Mammary epithelial cell (primary cell): Measurements from ENCODE around the gene ENPP7.

Experiments used
- EZH2 ChIP-seq: IDR thresholded peaks from 2 replicates; pipeline ENCODE4 v1.6.1; 2012; ENCODE audit warnings: low read length, inconsistent platforms, borderline replicate concordance
- TF ChIP-seq, protein P1 (sequence below), 2 donors: IDR thresholded peaks in 1 of 2; conservative IDR thresholded peaks in 1 of 2; 2 replicates each; pipeline ENCODE4 v1.5.1; 2011 to 2012; ENCODE audit warnings: inconsistent platforms in 2 of 2, low read length in 2 of 2, mild to moderate bottlenecking in 2 of 2, control low read depth in 1 of 2, low read depth in 1 of 2; ENCODE audit not compliant: insufficient read depth in 1 of 2; ENCODE audit errors: extremely low read depth in 1 of 2

DNA sequence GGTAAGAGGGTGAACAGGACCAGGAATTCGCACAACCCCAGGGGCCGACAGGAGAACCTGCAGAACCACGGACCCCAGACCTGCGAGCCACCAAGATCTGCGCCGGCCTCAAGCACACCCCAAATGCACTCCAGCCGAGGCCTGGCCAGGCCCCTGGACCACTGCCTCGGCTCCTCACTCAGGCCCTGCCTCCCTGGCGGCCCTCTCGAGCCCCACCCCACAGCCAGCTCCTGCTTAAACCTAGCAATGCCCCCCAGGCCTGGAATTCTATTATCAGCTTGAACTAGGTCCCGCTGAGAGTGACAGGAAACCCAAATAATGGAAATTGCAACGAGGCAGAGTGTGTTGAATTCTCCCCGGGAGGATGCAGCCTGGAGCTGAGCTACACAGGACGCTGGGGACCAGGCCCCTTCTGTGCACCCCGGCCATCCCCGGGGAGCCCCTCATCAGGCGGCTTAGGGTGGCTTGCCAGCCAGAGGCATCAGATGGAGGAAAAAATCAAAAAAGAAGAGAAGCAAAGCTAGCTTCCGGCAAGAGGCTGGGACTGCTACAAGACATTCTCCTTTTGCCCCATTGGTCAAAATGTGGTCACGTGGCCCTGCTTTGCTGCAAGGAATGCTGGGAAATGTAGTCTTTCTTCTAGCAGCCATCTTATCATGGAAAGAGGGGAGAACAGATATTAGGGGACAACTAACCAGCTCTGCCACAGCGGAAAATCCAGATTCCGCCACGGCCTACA is 2.4 kb upstream of the ENPP7 start:
- TF ChIP-seq, protein P1, sequence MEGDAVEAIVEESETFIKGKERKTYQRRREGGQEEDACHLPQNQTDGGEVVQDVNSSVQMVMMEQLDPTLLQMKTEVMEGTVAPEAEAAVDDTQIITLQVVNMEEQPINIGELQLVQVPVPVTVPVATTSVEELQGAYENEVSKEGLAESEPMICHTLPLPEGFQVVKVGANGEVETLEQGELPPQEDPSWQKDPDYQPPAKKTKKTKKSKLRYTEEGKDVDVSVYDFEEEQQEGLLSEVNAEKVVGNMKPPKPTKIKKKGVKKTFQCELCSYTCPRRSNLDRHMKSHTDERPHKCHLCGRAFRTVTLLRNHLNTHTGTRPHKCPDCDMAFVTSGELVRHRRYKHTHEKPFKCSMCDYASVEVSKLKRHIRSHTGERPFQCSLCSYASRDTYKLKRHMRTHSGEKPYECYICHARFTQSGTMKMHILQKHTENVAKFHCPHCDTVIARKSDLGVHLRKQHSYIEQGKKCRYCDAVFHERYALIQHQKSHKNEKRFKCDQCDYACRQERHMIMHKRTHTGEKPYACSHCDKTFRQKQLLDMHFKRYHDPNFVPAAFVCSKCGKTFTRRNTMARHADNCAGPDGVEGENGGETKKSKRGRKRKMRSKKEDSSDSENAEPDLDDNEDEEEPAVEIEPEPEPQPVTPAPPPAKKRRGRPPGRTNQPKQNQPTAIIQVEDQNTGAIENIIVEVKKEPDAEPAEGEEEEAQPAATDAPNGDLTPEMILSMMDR (conservative IDR thresholded peaks at IDR 0.05 in 1 of 2, IDR thresholded peaks at IDR 0.05 in 1 of 2; ENCODE audit: extremely low read depth in 1 of 2, insufficient read depth in 1 of 2, low read depth in 1 of 2, low read length in 2 of 2): no peak
- TF ChIP-seq EZH2: no peak
